Stimulated activated CD8-positive, alpha-beta memory T cell treated with anti-CD3 and anti-CD28 coated beads, Interleukin-15, amount 100 ng/mL, for 48 hours (primary cell): ENCODE results near the gene DFFB.

Experiments used
- DNase-seq, 2 donors: peaks; one replicate each; pipeline ENCODE4 v3.0.0-alpha.2; 2020; ENCODE audit warnings: low read depth in 2 of 2

The DFFB gene

DNA sequence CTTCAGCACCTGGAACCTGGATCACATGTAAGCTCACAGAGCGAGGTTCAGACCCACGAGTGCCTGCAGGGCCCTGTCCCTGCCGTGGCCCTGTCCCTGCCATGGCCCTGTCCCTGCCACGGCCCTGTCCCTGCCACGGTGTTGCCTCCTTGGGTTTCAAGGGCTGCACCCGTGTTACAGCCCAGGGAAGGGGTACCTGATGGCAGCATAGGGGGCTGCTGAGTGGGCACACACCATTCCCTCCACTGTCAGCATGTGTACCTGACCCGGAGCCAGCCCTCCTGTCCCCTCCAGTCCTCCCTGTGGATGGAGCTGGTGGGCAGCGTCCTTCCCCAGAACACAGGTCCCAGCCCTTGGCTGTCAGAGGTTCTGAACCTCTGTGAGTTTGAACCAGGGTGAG lies 15.3 kb downstream of the DFFB start:
- DNase-seq, result no peak

DNA sequence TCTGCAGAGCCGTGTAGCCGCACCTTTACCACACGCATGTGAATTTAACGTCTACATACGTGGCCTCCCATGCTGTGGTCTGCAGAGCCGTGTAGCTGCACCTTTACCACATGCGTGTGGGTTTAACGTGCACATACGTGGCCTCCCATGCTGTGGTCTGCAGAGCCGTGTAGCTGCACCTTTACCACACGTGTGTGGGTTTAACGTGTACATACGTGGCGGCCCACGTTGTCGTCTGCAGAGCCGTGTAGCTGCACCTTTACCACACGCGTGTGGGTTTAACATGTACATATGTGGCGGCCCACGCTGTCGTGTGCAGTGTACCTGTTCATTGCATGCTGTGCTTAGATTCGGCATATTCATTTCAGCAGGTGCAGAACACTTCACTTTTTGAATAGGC lies 17.5 kb downstream of the DFFB start:
- no peak for DNase-seq

GRCh38 chr1:3876716-3877115 lies 19.4 kb downstream of the DFFB start:
- no peak for DNase-seq

GRCh38 chr1:3879099-3879498 lies 21.8 kb downstream of the DFFB start:
- DNase-seq, result no peak

DNA sequence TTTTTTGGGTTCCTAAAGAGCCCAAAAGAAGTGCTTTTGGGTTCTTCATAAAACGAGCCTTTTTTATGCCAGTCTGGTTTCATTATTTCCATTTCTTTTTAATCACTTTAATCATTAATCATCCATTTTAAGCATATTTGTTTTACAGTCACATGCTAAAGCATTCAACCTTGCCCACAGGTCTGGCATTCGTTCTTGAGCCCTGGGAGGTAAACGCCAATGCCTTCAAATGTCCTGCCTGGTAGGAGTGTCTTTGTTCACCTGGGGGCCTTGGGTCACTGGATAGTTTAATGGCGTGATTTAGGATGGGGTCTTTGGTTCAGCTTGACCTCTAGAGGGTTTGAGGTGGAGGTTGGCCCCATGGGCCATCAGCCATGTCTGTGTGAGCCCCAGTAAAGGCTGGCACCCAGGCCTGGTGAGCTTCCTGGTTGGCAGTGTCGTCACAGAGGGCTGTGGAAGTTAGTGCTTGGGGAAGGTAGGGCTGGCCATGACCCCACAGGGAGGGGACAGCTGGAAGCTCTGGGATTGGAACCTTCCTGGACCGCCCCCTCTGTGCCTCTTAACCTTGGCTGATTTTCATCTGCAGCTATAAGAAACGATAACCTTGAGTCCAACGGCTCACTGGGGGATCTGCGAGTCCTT lies 22.6 kb downstream of the DFFB start:
- DNase-seq, result no peak

GRCh38 chr1:3880429-3881192 lies 23.3 kb downstream of the DFFB start:
- DNase-seq, result no peak

- DNase-seq, result no peak
Observed at GRCh38 chr1:3881193-3881480, 23.9 kb downstream of the DFFB start.

DNA sequence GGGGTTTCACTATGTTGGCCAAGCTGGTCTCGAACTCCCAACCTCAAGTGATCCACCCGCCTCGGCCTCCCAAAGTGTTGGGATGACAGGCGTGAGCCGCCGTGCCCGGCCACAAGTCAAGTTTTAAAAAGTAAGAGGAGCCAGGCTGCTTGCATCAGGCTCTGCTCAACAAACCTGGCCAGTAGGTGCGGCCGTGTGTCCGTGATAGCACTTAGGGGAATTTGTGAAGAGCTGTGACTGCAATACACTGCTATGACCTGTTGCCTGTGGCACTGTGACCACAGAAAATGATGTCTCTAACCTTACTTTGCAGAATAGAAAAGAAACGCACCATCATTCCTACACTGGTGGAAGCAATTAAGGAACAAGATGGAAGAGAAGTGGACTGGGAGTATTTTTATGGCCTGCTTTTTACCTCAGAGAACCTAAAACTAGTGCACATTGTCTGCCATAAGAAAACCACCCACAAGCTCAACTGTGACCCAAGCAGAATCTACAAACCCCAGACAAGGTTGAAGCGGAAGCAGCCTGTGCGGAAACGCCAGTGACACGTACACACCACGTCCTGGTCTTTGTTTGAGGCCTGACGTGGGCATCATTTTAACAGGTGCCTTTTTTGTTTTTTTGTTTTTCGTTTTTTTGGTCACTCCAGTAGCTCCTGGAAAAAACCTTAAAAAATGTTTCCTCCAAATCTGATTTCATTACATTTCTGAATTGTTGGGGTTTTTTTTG lies 26.1 kb downstream of the DFFB start:
- no peak for DNase-seq

DNA sequence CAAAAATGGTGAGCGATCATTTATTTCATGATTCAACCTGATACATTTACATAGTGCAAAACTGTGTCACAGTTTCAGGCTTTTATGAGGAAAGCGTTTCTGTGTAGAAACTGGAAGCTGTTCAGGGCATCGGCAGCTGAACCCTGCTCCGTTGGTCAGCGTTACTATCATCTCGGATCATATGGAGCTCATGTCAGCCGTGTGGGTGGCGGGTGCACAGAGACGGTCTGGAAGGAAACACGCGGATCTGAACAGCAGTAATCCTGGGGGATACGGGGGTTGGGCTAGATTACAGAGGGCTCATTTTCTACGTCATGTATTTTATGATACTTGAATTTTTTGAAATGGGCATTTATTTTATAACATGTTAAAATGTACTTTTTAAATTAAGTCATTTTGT lies 27.7 kb downstream of the DFFB start:
- no peak for DNase-seq

GRCh38 chr1:3885611-3886010 lies 28.3 kb downstream of the DFFB start:
- DNase-seq, result no peak

GRCh38 chr1:3886106-3886670 lies 28.9 kb downstream of the DFFB start:
- DNase-seq, result no peak

DNA sequence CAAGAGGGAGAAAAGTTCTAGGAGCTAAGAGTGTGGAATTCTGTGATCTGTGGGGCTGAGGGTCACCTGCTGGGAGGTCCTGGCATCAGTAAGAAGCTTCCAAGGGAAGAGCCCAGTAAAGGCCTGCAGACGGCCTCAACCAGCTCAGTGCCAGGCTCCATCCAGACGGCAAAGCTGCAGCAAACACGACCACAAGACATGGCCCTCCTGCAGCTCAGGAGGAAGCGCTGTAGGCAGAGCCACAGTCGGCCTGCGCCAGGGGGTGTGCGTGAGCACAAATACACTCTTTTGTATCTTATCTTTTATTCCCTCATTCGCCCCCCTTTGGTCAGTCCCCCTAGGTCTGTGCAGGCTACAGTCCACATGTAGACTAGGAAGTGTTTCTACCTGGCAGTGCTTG lies 29.4 kb downstream of the DFFB start:
- no peak for DNase-seq

GRCh38 chr1:3888301-3888700 lies 31.0 kb downstream of the DFFB start:
- no peak for DNase-seq

DNA sequence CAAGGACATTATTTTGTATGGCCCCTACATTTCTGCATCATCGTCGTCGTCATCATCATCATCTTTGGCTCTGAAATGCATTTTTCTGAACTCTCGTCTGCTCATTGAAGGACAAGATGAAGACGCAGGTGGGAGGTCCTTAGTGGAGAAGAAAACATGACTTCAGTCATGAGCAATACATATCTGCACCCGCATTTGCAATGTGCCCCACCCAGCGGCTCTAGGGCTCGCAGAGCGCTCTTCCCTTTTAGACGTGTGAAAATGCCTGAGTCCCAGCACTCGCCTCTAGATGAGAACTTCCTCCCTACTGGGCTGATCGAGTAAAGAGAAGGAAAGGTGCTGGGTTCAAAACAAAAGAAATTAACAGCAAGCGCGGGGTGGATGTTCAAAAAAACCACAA lies 32.7 kb downstream of the DFFB start:
- DNase-seq, result no peak

GRCh38 chr1:3890389-3891328 lies 33.4 kb downstream of the DFFB start:
- no peak for DNase-seq

GRCh38 chr1:3891329-3891865 lies 34.1 kb downstream of the DFFB start:
- no peak for DNase-seq

DNA sequence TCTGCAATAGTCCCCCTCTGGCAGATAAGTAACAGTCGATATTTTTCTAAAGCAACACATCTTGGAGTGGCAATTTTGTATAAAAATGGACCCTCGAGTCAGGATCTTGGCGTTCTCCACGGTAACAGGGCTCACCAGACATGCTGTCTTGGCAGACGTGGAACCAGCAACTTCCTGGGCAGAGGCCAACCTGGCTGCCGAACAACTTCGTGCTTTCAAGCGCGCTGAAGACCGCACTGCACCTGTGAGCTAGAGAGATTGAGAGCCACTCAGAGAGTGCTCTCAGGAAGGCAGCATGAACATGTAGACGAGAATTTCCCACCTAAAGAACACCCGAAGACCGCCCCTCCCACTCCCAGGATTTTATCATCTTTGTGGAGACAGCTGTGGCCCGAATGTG lies 35.5 kb downstream of the DFFB start:
- no peak for DNase-seq

GRCh38 chr1:3893190-3893589 lies 35.9 kb downstream of the DFFB start:
- DNase-seq, result no peak

DNA sequence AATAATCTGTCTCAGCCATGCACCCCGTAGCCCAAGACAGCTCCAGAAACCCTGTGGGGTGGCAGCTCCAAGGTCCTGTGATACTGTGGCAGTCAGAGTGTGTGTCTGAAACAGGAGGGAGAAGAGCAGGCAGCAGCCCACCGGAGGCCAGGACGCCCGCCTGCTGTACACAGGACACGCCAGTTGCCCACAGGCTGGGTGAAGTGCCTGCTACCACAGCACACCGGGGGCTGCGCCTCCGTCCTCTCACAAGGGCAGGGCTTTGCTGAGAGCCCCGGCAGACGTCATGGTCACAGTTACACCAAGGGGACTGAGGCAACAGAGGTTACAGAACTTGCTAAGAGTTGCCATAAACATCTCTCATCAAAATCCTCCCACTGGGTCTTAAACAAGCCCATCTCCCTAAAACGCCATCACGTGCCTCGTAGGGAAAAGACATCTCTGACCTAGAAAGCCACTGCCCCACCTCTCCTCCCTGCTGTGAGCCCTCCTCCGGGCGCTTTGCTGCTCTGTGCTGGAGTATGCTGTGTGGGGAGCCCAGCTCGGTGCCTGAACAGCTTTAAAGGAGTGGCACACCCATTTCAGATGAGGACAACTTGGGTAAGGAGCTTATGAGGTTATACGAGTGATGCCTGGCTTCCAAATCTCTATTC lies 37.5 kb downstream of the DFFB start:
- DNase-seq, result no peak

GRCh38 chr1:3895279-3895950 lies 38.1 kb downstream of the DFFB start:
- no peak for DNase-seq
